Measurements from ENCODE around the gene ZMYND8.
A peak's percentile ranks its signal among the peaks of the same experiment; 100 is the strongest.
"Not testable (repeated sequence)": the region's sequence is repeated elsewhere in the genome, so short reads cannot be mapped to it uniquely, and the experiment has no call there.

Gene ZMYND8

DNA sequence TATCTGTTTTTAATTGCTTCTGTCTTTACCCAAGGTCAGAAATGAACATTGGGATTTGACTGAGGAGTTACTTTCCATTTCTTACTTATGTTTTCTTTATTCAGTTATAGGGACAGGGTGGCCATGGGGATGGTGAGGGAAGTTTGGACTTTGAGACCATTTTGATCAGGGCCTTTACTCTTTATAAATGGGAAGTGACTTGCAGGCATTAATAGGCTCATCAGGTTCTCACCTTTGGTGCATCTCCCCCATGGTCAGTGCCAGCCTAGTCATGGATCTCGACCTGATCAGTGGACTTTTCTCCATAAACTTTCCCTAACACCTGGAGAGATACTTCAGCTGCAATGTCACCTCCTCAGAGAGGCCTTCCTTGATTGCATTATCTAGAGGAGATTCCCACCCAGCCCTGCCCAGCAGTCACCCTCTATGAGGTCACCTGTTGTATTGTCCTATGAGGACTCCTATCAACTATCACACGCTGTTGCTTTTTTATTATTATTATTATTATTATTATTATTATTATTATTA is 16.8 kb upstream of the ZMYND8 start:
- DNase-seq (ENCODE audit: low read depth in 2 of 3, low spot score in 2 of 3): no peak

DNA sequence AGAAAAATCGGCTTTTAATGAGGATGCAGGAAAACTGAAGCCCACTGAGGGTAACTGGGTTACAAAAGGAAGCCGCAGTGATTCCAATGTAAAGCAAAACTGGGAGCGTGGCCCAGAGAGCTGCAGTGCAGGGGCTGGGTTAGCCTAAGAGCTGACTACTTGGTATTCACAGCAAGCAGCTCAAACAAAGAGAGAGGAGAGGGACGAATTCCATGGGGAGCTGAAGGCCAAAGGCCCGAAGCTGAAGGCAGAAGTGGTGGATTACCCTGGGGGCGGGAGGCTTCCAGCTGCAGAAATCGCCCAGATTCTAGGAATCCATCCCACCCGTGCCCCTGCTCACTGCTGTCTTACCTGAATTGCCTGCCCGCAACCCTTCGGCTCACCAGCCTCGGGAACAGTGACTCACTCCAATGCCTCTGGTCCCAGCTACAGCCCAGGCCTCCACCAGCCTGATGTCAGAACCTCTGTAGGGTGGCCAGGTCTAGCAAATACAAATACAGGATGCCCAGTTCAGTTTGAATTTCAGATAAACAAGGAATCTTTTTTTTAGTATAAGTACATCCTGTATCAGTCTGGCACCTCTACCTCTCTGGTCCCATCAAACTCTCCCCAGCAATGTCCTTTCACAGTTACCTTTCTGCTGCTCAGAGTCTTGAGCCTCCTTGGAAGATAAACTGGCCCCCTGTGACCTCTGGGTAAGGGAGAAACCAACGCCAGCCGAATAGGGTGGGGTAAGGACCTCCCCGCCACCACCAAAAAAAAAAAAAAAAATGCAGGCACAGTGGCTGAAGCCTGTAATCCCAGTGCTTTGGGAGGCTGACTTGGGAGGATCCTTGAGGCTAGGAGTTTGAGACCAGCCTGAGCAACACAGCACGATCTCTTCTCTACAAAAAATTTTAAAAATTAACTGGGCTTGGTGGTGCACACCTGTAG is 14.6 kb upstream of the ZMYND8 start:
- no peak for DNase-seq (ENCODE audit: low read depth in 2 of 3, low spot score in 2 of 3)

DNA sequence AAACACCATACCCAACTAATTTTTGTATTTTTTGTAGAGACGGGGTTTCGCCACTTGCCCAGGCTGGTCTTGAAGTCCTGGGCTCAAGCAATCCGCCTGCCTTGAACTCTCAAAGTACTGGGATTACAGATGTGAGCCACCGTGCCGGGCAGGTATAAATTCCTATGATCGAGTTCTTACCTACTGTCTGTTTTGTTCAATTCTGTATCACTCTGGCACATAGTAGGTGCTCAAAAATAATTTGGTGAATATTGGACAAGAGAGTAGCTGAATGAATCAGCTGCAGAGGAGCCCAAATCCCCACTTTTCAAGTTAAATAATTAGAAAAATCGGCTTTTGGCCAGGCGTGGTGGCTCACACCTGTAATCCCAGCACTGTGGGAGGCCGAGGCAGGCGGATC is 13.7 kb upstream of the ZMYND8 start:
- no peak for DNase-seq (ENCODE audit: low read depth in 2 of 3, low spot score in 2 of 3)

DNA sequence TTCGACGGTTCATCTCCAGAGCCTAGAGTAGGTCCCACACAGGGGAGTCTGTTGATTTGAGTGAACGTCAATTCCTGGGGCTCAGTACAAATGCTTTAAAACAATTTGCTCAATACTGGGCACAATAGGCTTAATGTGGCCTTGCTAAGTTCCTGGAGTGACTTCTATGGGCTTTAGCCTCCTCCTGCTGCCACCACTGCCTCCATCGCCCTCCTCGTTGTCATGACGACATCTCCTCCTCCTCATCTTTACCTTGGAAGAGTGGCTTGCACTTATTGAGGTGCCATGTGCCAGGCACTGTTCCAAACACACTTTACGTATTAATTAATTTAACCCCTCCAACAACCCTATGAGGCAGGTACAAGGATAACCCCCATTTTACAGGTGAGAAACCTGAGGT is 11.8 kb upstream of the ZMYND8 start:
- no peak for DNase-seq (ENCODE audit: low read depth in 2 of 3, low spot score in 2 of 3)

DNA sequence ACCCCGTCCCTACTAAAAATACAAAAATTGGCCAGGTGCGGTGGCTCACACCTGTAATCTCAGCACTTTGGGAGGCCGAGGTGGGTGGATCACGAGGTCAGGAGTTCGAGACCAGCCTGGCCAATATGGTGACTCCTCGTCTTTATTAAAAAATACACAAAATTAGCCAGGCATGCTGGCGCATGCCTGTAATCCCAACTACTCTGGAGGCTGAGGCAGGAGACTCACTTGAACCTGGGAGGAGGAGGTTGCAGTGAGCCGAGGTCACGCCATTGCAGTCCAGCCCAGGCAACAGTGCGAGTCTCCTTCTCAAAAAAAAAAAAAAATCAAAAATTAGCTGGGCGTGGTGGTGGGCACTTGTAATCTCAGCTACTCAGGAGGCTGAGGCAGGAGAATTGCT is 9.8 kb upstream of the ZMYND8 start:
- not testable (repeated sequence) for DNase-seq (ENCODE audit: low read depth in 2 of 3, low spot score in 2 of 3)

DNA sequence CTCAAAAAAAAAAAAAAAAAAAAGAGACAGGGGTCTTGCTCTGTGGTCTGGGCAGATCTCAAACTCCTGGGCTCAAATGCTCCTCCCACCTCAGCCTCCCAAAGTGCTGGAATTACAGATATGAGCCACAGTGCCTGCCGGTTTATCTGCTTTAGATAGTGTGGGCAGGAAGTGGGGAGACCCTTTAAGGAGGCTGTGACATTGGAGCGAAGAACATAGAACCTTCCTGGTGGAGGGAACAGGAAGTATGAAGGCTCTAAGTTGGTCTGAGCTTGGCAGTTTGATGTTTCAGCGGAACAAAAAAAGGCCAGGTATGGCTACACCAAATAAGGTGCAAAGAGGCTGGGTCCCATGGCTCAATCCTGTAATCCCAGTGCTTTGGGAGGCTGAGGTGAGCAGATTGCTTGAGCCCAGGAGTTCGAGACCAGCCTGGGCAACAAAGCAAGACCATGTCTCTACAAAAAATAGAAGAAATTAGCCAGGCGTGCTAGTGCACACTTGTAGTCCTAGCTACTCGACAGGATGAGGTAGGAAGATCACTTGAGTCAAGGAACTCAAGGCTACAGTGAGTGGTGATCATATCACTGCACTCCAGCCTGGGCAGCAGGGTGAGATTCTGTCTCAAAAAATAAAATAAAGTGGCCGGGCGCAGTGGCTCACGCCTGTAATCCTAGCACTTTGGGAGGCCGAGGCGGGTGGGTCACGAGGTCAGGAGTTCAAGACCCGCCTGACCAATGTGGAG is 8.7 kb upstream of the ZMYND8 start:
- no peak for DNase-seq (ENCODE audit: low read depth in 2 of 3, low spot score in 2 of 3)

DNA sequence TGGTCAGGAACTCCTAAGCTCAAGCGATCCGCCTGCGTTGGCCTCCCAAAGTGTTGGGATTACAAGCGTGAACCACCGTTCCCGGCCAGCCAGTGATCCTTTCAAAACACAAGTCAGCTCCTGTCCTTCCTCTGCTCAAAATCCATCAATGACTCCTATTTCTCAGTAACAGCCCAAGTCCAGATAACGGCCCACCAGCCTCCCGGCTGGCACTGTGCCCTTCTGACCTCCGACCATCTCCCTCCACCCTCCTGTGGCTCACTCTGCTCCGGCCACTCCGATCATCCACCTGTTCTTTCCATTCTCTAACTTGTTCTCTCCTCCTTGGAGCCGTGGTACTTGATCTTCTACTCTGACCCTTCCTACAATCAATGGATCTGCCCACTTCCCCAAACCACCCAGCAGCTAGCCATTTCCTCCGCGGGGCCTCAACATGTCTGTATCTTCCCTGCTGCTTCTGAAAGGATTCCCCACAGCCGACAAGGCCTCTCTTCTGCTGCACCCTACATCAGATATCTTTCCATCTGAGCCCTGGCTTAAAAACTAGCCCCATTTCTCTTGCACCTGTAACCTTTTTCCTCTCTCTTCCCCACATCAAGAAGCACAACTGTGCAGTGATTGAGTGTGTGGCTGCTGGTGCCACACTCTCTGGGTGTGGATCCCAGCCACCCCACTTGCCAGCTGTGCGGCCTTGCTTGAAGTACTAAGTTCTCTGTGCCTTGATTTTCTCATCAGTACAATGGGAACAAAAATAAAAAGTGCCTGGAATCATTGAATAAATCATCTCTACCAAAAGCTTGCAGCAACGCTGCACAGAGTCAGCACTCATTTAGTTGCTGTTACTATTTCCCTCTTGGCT is 6.1 kb upstream of the ZMYND8 start:
- no peak for DNase-seq (ENCODE audit: low read depth in 2 of 3, low spot score in 2 of 3)

DNA sequence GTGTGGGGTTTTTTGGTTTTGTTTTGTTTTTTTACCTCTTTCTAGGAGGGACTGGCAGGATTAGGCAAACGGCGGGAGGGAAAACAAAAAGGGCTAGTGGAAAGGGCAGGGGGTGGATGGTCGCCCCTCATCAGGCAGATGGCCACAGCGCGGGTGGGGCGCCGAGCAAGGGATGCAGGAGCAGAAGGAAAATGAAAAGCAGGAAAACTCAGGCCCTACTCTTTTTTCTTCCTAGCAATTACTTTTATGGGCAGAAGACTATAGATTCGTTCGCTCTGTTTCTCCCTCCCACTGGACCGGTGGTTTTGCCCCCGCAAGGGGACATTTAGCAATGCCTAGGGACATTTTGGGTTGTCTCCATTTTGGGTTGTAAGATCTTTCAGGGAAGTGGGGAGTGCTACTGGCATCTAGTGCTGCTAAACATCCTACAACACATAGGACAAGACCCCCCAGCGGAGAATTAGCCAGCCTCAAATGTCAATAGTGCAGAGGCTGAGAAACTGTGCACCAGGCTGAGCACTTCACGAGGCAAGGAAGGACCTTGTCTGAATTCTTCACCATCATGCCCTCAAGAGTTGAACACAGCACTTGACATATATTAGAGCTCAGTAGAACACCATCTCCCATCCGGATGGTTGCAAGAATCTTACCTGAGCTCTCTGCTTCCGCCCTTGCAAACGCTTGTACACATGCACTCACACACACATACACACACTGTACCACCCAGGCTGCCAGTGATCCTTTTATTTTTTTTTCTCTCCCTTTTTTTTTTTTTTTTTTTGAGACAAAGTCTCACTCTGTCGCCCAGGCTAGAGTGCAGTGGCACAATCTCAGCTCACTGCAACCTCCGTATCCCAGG is 4.8 kb upstream of the ZMYND8 start:
- no peak for DNase-seq (ENCODE audit: low read depth in 2 of 3, low spot score in 2 of 3)

DNA sequence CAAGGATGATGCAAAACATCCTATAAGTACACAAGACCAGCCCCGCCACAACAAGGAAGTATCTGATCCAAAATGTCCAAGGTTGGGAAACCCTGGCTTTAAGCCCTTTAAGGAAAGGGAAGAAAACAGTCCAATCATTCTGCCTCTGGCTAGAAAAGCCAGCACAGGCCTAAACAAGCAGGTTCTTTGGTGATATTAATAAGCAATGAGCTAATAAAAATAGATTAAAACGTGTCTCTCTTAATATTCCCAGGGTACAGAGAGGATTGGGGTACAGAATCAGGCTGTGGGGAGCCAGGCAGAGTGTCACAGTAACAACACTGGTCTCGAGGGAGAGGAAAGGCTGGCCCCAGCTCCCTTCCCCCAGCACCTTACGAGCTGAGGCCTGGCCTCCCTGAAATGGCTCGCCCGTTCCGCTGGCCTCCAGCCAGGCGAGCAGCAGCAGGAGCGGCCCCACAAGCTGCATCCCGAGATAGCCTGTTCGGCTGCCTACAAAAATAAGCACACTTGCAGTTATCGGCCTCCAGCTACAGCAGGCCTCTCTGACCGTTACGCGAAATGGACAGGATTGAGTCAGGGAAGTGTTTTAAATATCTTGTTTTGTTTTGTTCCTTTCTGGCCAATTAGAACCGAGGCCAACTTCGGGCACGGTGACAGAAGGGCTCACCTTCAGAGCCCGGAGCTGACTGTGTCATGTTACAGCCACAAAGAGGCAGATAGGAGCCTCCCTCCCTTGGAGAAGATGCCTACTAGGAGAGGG is 4.0 kb upstream of the ZMYND8 start:
- DNase-seq (ENCODE audit: low read depth in 2 of 3, low spot score in 2 of 3): no peak

DNA sequence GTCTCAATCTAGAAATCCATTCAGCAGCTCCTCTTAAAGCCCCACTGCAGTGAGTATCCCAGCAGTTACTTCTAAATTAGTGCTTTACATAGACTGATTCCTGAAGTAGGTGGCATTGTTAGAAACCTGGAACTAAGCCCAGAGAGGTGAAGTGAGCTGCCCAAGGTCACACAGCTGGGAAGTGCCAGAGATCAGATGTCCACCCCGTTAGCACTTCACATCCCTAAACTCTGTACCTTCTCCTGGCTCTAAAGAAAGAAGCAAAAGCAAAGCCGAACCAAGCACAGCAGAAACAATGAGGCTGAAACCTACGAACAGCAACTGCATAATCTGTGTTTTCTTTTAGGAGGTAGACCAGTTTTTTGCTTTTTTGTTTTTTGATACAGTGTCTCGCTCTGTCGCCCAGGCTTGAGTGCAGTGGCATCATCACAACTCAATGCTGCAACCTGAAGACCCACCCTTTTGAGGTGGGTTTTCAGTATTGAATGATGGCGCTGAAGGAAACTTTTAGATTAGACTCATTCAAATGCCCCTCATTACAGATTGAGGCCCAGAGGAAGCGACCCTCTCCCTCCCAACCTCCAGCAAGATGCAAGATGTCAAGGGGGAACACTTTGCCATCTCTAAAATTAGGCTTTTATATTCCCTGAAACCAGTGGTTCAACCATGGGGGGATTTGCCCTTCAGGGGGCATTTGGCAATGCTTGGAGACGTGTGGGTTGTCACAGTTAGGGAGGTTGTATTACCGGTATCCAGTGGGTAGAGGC is 3.2 kb upstream of the ZMYND8 start:
- DNase-seq (ENCODE audit: low read depth in 2 of 3, low spot score in 2 of 3): no peak

DNA sequence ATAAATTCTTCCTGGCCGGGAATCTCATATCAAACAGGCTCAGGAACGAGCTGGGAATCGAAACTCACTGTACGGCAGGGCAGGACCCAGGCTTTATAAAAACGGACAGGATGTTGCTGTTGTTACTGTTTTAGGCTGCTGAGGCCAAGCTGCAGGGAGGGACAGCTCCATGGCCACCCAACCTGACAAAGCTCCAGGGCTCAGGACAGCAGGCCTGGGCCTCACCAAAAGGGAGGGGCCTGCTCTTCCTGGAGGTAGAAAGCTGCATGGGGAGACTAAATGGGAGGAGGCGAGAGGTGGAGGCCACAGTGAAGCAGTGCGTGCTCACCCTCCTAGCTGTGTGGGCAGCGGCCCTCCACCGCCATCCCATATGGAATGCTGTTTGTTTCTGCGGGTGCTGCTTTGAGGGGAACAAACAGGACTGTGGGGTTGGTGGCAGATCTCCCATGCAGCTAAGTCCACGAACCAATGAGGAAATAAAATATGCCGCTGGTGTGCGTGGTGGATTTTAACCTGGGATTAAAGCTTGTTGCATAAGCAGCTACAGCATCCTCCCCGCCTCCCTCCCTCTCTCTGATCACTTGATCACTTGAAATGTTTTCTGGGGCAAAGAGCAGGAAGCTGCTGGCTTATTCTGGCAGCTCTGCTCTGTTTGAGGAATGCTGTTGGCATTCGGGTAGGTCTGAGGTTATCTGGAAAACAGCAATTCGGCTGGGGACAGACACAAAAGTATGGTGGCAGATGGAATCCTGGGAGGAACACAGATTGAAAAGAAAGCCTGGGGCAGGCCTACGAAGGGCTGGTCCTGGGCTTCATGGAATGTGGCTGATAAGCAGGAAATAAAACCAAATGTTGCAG is 2.4 kb upstream of the ZMYND8 start:
- DNase-seq (ENCODE audit: low read depth in 2 of 3, low spot score in 2 of 3): no peak

DNA sequence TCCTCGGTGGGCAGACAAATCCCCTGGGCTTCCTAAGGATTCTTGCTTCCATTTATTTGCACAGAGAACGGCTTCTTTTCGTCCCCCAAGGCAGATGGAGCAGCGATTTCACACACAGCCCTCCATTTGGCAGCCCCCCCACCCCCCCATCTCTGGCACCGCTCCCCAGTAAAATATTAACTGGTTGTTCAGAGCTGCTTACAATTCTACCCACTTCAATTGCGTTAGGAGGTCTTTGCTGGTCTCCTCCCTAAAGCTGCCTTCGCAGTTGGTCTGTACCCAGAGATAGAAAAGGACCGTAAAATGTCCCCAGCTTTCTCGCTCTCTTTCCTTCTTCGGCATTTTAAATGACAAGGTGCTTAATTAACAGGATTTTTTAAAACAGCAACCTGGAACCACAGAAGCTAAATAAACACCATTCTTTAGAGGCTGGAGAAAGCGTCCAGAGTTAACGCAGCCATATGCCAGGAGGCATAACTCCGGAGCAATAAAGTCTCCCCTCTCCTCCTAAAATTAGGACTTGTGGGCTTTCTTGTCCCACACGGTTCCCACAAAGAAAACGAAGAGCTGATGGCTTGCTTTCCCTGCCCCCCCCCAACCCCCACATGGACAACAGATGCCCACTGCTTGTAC is 1.7 kb upstream of the ZMYND8 start:
- no peak for DNase-seq (ENCODE audit: low read depth in 2 of 3, low spot score in 2 of 3)

DNA sequence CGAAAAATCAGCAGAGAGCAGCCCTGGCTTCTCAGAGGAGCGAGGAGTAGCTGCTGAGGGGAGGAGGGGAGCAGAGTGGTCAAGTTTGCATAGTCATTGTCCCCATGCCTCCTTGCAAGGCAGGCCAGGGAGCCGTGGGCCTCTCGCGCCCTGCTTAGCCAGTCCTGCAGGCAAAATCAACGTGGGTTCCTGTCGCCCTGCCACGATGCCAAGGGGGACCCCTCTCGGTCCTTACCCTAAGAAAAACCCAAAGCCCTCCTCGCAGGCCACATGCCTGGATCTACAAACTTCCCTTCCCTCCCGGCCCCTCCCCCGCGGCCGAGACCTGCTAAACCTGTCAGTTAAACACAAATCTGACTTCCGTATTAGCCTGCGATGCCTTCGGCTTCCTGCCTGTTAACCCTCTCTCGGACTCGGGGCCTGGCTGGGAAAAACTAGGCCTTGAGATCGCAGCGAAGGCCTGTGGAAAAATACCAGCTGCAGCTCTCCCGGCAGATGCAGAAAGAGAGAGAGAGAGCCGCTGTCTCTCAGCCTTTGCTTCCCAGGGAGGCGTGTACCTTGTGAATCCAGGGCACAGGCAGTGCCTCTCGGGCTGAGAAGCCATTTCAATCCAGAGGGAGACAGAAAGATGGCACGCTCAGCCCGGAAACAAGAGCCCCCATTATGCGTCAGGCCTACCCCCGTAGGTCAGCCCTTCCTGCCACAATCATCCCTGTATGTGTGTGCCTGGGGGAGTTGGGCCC is 968 bp upstream of the ZMYND8 start:
- DNase-seq (ENCODE audit: low read depth in 2 of 3, low spot score in 2 of 3): peak; percentile 31 to 62 (median 39)

DNA sequence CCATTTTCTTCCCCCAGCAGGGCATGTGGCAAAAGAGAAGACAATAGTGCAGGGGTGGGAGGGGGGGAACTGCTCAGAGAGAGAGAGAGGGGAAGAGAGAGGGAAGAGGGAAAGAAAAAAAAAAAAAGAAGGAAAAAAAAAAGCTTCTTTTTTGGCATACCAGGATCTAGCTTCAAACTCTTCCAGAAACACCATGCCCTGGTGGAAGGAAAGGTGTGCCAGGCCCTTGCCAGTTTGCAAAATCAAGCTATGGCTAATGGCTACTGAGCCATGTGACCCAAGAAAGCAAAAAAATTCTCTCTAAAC is 326 bp downstream of the ZMYND8 start:
- no peak for DNase-seq (ENCODE audit: low read depth in 2 of 3, low spot score in 2 of 3)

DNA sequence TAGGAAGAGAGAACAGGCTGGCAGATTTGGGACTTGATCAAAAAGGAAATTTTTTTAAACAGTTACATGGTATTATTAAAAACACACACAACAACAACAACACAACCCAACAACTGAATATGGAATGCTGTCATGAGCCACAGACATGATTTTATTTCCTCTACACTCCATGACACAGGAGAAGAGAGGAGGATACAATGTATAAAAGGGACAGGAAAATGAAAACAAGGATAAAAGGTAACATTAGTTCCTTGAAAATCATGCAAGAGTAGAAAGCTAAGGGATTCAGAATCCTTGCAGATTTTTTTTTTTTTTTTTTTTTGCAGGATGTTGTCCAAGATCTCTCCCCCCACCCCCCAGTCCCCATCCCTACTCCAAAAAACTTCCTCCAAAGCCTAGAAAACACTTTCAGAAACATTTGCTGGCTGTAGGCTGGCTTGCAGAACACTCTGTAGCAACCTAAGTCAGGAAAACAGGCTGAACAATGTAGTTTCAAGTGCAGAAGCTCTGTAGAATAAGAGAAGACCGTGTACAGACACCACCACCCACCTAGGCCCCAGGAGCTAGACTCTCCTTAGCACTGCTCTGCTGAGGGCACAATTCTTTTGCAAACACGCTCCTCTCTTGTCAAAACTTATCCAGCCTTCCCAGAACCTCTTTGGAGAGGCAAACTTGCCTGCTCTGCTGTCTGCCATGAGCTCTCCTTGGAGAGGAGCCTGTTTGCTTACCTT is 845 bp downstream of the ZMYND8 start:
- no peak for DNase-seq (ENCODE audit: low read depth in 2 of 3, low spot score in 2 of 3)

All from activated CD8-positive, alpha-beta memory T cell treated with anti-CD3 and anti-CD28 coated beads for 48 hours (primary cell).